Ishikawa (cell line): ENCODE results near the gene RETREG3.

ENCODE experiments used
- CEBPB ChIP-seq: IDR thresholded peaks from 2 replicates; pipeline ENCODE4 v1.6.1; 2012
- CREB1 ChIP-seq: IDR thresholded peaks from 2 replicates; pipeline ENCODE4 v1.6.1; 2012; ENCODE audit warnings: low read depth
- EGR1 ChIP-seq: IDR thresholded peaks from 2 replicates; pipeline ENCODE4 v1.6.1; 2012
- EP300 ChIP-seq: IDR thresholded peaks from 2 replicates; pipeline ENCODE4 v1.6.1; 2012; ENCODE audit warnings: borderline replicate concordance
- FOXM1 ChIP-seq: IDR thresholded peaks from 2 replicates; pipeline ENCODE4 v1.6.1; 2012; ENCODE audit warnings: low read depth, borderline replicate concordance
- MAX ChIP-seq: IDR thresholded peaks from 2 replicates; pipeline ENCODE4 v1.6.1; 2012
- NFIC ChIP-seq: IDR thresholded peaks from 2 replicates; pipeline ENCODE4 v1.6.1; 2012
- RAD21 ChIP-seq: IDR thresholded peaks from 2 replicates; pipeline ENCODE4 v1.6.1; 2012; ENCODE audit warnings: low read depth
- REST ChIP-seq: IDR thresholded peaks from 2 replicates; pipeline ENCODE4 v1.6.1; 2012; ENCODE audit warnings: low read depth, mild to moderate bottlenecking
- TAF1 ChIP-seq: IDR thresholded peaks from 2 replicates; pipeline ENCODE4 v1.6.1; 2012; ENCODE audit warnings: low read depth, mild to moderate bottlenecking
- TCF12 ChIP-seq: IDR thresholded peaks from 2 replicates; pipeline ENCODE4 v1.6.1; 2012; ENCODE audit warnings: low read depth
- TEAD4 ChIP-seq: IDR thresholded peaks from 2 replicates; pipeline ENCODE4 v1.6.1; 2012
- USF1 ChIP-seq: IDR thresholded peaks from 2 replicates; pipeline ENCODE4 v1.6.1; 2012
- YY1 ChIP-seq: IDR thresholded peaks from 2 replicates; pipeline ENCODE4 v1.6.1; 2012; ENCODE audit warnings: low read depth
- ZBTB7A ChIP-seq: IDR thresholded peaks from 2 replicates; pipeline ENCODE4 v1.6.1; 2012; ENCODE audit warnings: low read depth

The RETREG3 gene

GRCh38 chr17:42623732-42624596, 14.8 kb upstream of the RETREG3 start:
- peak; percentile 89 for TF ChIP-seq NFIC
- TF ChIP-seq RAD21: no peak
- no peak for TF ChIP-seq TAF1
- TF ChIP-seq EP300: peak; percentile 85
- TF ChIP-seq REST: no peak
- TF ChIP-seq TCF12: peak; percentile 84
- peak; percentile 73; the same call in 1 of the 2 replicates for TF ChIP-seq TEAD4
- TF ChIP-seq FOXM1: peak; percentile 63; the same call in 1 of the 2 replicates
- 0 out of 2 replicates have a peak, but pooled peaks have one; percentile 45 for TF ChIP-seq MAX
- TF ChIP-seq USF1: 0 out of 2 replicates have a peak, but pooled peaks have one; percentile 15

DNA sequence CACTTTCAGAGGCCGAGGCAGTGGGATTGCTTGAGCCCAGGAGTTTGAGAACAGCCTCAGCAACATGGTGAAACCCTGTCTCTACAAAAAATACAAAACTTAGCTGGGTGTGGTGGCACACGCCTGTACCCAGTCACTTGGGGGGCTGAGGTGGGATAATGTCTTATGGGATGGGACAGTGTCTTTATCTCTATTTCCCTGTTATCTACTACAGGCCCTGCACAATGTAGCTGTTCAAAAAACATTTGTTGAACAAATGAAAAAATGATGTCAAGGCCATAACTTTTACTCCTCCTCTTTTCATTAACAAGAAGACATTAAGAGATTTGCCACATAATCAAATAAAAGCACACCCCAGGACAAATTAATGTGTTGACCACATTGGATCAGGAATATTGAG, 14.1 kb upstream of the RETREG3 start:
- TF ChIP-seq TCF12 (no peak), CREB1 (no peak), EGR1 (no peak), EP300 (no peak), YY1 (no peak), TAF1 (no peak), RAD21 (no peak), REST (no peak), FOXM1 (no peak), MAX (no peak)

- TF ChIP-seq EP300 (no peak), CEBPB (no peak), RAD21 (peak; percentile 37), FOXM1 (no peak), NFIC (no peak), REST (no peak)
Observed at GRCh38 chr17:42618442-42619150, 9.4 kb upstream of the RETREG3 start.

- TF ChIP-seq TAF1 (no peak), YY1 (no peak), TCF12 (no peak), CEBPB (no peak), USF1 (no peak), RAD21 (no peak), REST (no peak), MAX (no peak), EGR1 (no peak), CREB1 (no peak), TEAD4 (no peak), FOXM1 (no peak), EP300 (no peak), ZBTB7A (no peak)
Observed at GRCh38 chr17:42617956-42618431, 8.8 kb upstream of the RETREG3 start.
